ENCODE data around the gene TMEM191B.
"Not testable (repeated sequence)": the region's sequence is repeated elsewhere in the genome, so short reads cannot be mapped to it uniquely, and the experiment has no call there.

GRCh38 chr22:18539994-18540393 is 12.4 kb downstream of the TMEM191B start:
- not testable (repeated sequence) for TF ChIP-seq FOXP4 (CRISPR knock-in tag; IDR thresholded peaks at IDR 0.05); CTCF (IDR thresholded peaks at IDR 0.05); CREB1 (CRISPR knock-in tag; IDR thresholded peaks at IDR 0.05); USF1 (CRISPR knock-in tag; IDR thresholded peaks at IDR 0.05); FOXK1 (CRISPR knock-in tag; IDR thresholded peaks at IDR 0.05); TP53 (CRISPR knock-in tag; IDR thresholded peaks at IDR 0.05); ZSCAN18 (CRISPR knock-in tag; IDR thresholded peaks at IDR 0.05); RELA (CRISPR knock-in tag; IDR thresholded peaks at IDR 0.05; ENCODE audit: borderline replicate concordance); TCF7 (CRISPR knock-in tag; IDR thresholded peaks at IDR 0.05; ENCODE audit: low read depth)
